B cell (primary cell): ENCODE data around the gene GPC3. TPM values are rescaled to one million over a fixed set of nuclear protein-coding genes. Genes with fewer than 3 reads are reported as not detected.

ENCODE experiments used
- ATAC-seq: fragments of 200-7000 bp; cut with Tn5 transposase; one replicate; pipeline ENCODE4 v1.10.0; 2021; ENCODE audit warnings: low read depth, mild to moderate bottlenecking, moderate number of reproducible peaks, moderate library complexity
- CTCF ChIA-PET: fragments of 350-600 bp; sonication (Branson Sonifier 250); formaldehyde crosslinking; loops from one replicate; lab custom pipeline; 2021; ENCODE audit warnings: antibody characterized with exemption, inconsistent platforms; lab: Charles Lee
- POLR2A ChIA-PET: fragments of 350-600 bp; sonication (Branson Sonifier 250); formaldehyde crosslinking; loops from one replicate; lab custom pipeline; 2021; ENCODE audit warnings: antibody characterized with exemption; lab: Charles Lee
- DNase-seq: peaks from one replicate; pipeline ENCODE4 v3.0.0; 2013
- H2AFZ ChIP-seq: 2 replicates; pipeline ENCODE4 v1.6.1; 2012; ENCODE audit warnings: mild to moderate bottlenecking, low read depth, low read length; ENCODE audit not compliant: insufficient read depth, poor library complexity, severe bottlenecking
- H3K27ac ChIP-seq, 2 donors: 1 replicate in 1 of 2; 2 replicates in 1 of 2; pipeline ENCODE4 v1.5.1; 2012 to 2013; ENCODE audit warnings: low read length in 2 of 2, mild to moderate bottlenecking in 2 of 2, moderate library complexity in 1 of 2
- H3K27me3 ChIP-seq, 4 experiments: fragments of 200-600 bp in 1 of 4; sonication (generic) in 1 of 4; replicated peaks in 1 of 4; 1 replicate in 2 of 4; 2 replicates in 2 of 4; pipeline versions ENCODE4 v1.6.1 to v1.7.0; 2013 to 2016; ENCODE audit warnings: low read length in 3 of 4, mild to moderate bottlenecking in 2 of 4, mixed read lengths in 1 of 4, moderate library complexity in 1 of 4; ENCODE audit not compliant: insufficient read depth in 4 of 4, control insufficient read depth in 3 of 4; ENCODE audit errors: control extremely low read depth in 1 of 4
- H3K36me3 ChIP-seq, 2 experiments: replicated peaks in 1 of 2; 1 replicate in 1 of 2; 2 replicates in 1 of 2; pipeline versions ENCODE4 v1.6.1 to v1.7.1; 2013; ENCODE audit warnings: low read length in 1 of 2; ENCODE audit not compliant: insufficient read depth in 2 of 2, control insufficient read depth in 1 of 2; ENCODE audit errors: control extremely low read depth in 1 of 2, extremely low read depth in 1 of 2
- H3K4me1 ChIP-seq, 2 donors: fragments of 200-600 bp in 1 of 2; sonication (generic) in 1 of 2; 1 replicate in 1 of 2; 2 replicates in 1 of 2; pipeline versions ENCODE4 v1.5.1 to v1.6.1; 2013 to 2017; ENCODE audit warnings: low read length in 2 of 2; ENCODE audit not compliant: control insufficient read depth in 2 of 2, insufficient read depth in 2 of 2
- H3K4me2 ChIP-seq: replicated peaks from 2 replicates; pipeline ENCODE3; 2012; ENCODE audit warnings: mild to moderate bottlenecking, low read depth, low read length; ENCODE audit not compliant: poor library complexity, severe bottlenecking
- H3K4me3 ChIP-seq, 5 experiments: fragments of 200-600 bp in 1 of 5; sonication (generic) in 1 of 5; 1 replicate in 3 of 5; 2 replicates in 2 of 5; pipeline versions ENCODE4 v1.5.1 to v1.7.0; 2011 to 2016; ENCODE audit warnings: low read length in 4 of 5, mild to moderate bottlenecking in 4 of 5, low read depth in 2 of 5, control low read depth in 1 of 5, moderate library complexity in 1 of 5; ENCODE audit not compliant: insufficient read depth in 1 of 5; ENCODE audit errors: control extremely low read depth in 1 of 5, extremely low read depth in 1 of 5
- H3K79me2 ChIP-seq: fragments of 200-600 bp; sonication (generic); one replicate; pipeline ENCODE4 v1.6.0; 2016; ENCODE audit warnings: low read length; ENCODE audit not compliant: control insufficient read depth, insufficient read depth
- H3K9ac ChIP-seq: fragments of 200-600 bp; sonication (generic); 2 replicates; pipeline ENCODE4 v1.6.1; 2017; ENCODE audit warnings: mild to moderate bottlenecking, low read length, moderate library complexity
- H3K9me3 ChIP-seq, 3 donors: one replicate each; pipeline versions ENCODE4 v1.6.1 to v1.7.1; 2013; ENCODE audit warnings: low read length in 2 of 3; ENCODE audit not compliant: control insufficient read depth in 2 of 3, insufficient read depth in 1 of 3; ENCODE audit errors: control extremely low read depth in 1 of 3
- H4K20me1 ChIP-seq: 2 replicates; pipeline ENCODE4 v1.6.0; 2012; ENCODE audit warnings: mild to moderate bottlenecking, low read length; ENCODE audit not compliant: insufficient read depth, control insufficient read depth, poor library complexity, severe bottlenecking
- H3K27ac Mint-ChIP-seq: one replicate; pipeline ENCODE4 v1.8.0; 2021; ENCODE audit warnings: mixed read lengths
- H3K27me3 Mint-ChIP-seq: one replicate; pipeline ENCODE4 v1.8.0; 2021; ENCODE audit warnings: mixed read lengths
- H3K4me1 Mint-ChIP-seq: one replicate; pipeline ENCODE4 v1.8.0; 2021; ENCODE audit warnings: mixed read lengths
- H3K4me3 Mint-ChIP-seq: one replicate; pipeline ENCODE4 v1.8.0; 2021; ENCODE audit warnings: mixed read lengths
- H3K9me3 Mint-ChIP-seq: one replicate; pipeline ENCODE4 v1.8.0; 2022; ENCODE audit warnings: mixed read lengths; ENCODE audit not compliant: insufficient read depth
- EZH2 ChIP-seq: IDR thresholded peaks from 2 replicates; pipeline ENCODE4 v1.6.1; 2012; ENCODE audit warnings: borderline replicate concordance, low read depth, mild to moderate bottlenecking, moderate library complexity, low read length; ENCODE audit not compliant: insufficient read depth, poor library complexity, severe bottlenecking
- WGBS: methylation state at CpG from one replicate; pipeline ENCODE4 v1.1.5; 2013; ENCODE audit warnings: missing lambda C conversion rate; ENCODE audit not compliant: insufficient coverage; 5-methylcytosine and 5-hydroxymethylcytosine counted together
- intact Hi-C: fragments of 100-400 bp; cut with micrococcal nuclease; formaldehyde crosslinking; loops from one replicate; pipeline ENCODE4 v1.10.0; 2022
- polyA plus RNA-seq: library from polyadenylated mRNA; depleted of rRNA; stranded (reverse); fragments of >200 nt; gene quantifications from 2 replicates; pipeline ENCODE4 v1.2.3, GENCODE V29; 2012
- total RNA-seq, 2 donors: library from RNA; stranded (reverse); fragments of 120-200 nt in 1 of 2; gene quantifications; 1 replicate in 1 of 2; 2 replicates in 1 of 2; pipeline versions ENCODE4 v1.2.3 to v1.2.4, GENCODE V29; 2013 to 2022
- TF ChIP-seq, protein P1 (sequence below): fragments of 200-600 bp; IDR thresholded peaks from one replicate; pipeline ENCODE4 v1.8.0; 2022; ENCODE audit warnings: antibody characterized with exemption, mild to moderate bottlenecking

GPC3 gene
- total and polyA plus RNA-seq, 2 donors (not counting 1 experiment from before 2014, with no cell fraction given), result not detected

- Histone ChIP-seq H3K79me2 (no peaks in the 10 kb centered on the region), H2AFZ (no peak overlapping the region), H3K4me2 (no peak overlapping the region), H3K9me3 (no peaks in the 10 kb centered on the region), H3K9ac (no peak overlapping the region), H3K4me1 (no peaks in the 10 kb centered on the region), H3K27ac (no peak overlapping the region), H3K36me3 (no peaks in the 10 kb centered on the region), H3K4me3 (no peak overlapping the region), H3K27me3 (no peaks in the 10 kb centered on the region), H4K20me1 (no peaks in the 10 kb centered on the region)
- ATAC-seq, result no peak
- ChIA-PET POLR2A (no interaction called here), CTCF (no interaction called here)
- Mint-ChIP-seq H3K27ac (no peak overlapping the region), H3K9me3 (no peaks in the 10 kb centered on the region), H3K27me3 (no peaks in the 10 kb centered on the region), H3K4me1 (no peaks in the 10 kb centered on the region), H3K4me3 (no peak overlapping the region)
- DNase-seq, result no peak
- WGBS, result 85% methylated on average over 5 of the region's 7 CpGs
- intact Hi-C loops, result no loop called here
- TF ChIP-seq, protein P1, sequence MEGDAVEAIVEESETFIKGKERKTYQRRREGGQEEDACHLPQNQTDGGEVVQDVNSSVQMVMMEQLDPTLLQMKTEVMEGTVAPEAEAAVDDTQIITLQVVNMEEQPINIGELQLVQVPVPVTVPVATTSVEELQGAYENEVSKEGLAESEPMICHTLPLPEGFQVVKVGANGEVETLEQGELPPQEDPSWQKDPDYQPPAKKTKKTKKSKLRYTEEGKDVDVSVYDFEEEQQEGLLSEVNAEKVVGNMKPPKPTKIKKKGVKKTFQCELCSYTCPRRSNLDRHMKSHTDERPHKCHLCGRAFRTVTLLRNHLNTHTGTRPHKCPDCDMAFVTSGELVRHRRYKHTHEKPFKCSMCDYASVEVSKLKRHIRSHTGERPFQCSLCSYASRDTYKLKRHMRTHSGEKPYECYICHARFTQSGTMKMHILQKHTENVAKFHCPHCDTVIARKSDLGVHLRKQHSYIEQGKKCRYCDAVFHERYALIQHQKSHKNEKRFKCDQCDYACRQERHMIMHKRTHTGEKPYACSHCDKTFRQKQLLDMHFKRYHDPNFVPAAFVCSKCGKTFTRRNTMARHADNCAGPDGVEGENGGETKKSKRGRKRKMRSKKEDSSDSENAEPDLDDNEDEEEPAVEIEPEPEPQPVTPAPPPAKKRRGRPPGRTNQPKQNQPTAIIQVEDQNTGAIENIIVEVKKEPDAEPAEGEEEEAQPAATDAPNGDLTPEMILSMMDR, result no peak
- no peak for TF ChIP-seq EZH2
These were observed 461.9 kb downstream of the GPC3 start for GRCh38 chrX:133523526-133523925.

- no peaks in the 10 kb centered on the region for H3K27me3 Mint-ChIP-seq
- CTCF ChIA-PET, result no interaction called here
- no peaks in the 10 kb centered on the region for H3K27me3 ChIP-seq
- ATAC-seq (no peak), DNase-seq (no peak)
- WGBS, result 58% methylated on average over 5 of the region's 5 CpGs
- H3K4me3 Mint-ChIP-seq, result no peak overlapping the region
- H3K79me2 ChIP-seq, result no peaks in the 10 kb centered on the region
- H3K4me3 ChIP-seq, result no peak overlapping the region
- H3K4me1 ChIP-seq, result no peaks in the 10 kb centered on the region
- no peak overlapping the region for H3K27ac Mint-ChIP-seq
- intact Hi-C loops, result no loop called here
- no peaks in the 10 kb centered on the region for H3K4me1 Mint-ChIP-seq
- no peaks in the 10 kb centered on the region for H3K36me3 ChIP-seq
- H4K20me1 ChIP-seq, result no peaks in the 10 kb centered on the region
- TF ChIP-seq, protein P1, result no peak
- no peak for TF ChIP-seq EZH2
- POLR2A ChIA-PET, result no interaction called here
- no peak overlapping the region for H2AFZ ChIP-seq
- no peaks in the 10 kb centered on the region for H3K9me3 ChIP-seq
- H3K4me2 ChIP-seq, result no peak overlapping the region
- no peak overlapping the region for H3K9ac ChIP-seq
- H3K9me3 Mint-ChIP-seq, result no peaks in the 10 kb centered on the region
- H3K27ac ChIP-seq, result no peak overlapping the region
These were observed 462.3 kb downstream of the GPC3 start for GRCh38 chrX:133523081-133523487.
